Kidney epithelial cell (primary cell): ENCODE measurements around the gene PJA2. TPM values are rescaled to one million over a fixed set of nuclear protein-coding genes. Genes with fewer than 3 reads are reported as not detected.

Experiments used
- DNase-seq: peaks from one replicate; pipeline ENCODE4 v3.0.0-alpha.2; 2010; ENCODE audit warnings: low read depth
- H3K27me3 ChIP-seq: 2 replicates; pipeline ENCODE4 v1.6.0; 2011; ENCODE audit warnings: low read length; ENCODE audit not compliant: control insufficient read depth, insufficient read depth
- H3K36me3 ChIP-seq: 2 replicates; pipeline ENCODE4 v1.5.1; 2011; ENCODE audit warnings: low read length; ENCODE audit not compliant: control insufficient read depth, insufficient read depth
- H3K4me3 ChIP-seq: 2 replicates; pipeline ENCODE4 v1.5.1; 2011; ENCODE audit warnings: low read depth, mild to moderate bottlenecking, control low read depth, low read length
- CTCF ChIP-seq: IDR thresholded peaks from 2 replicates; pipeline ENCODE4 v1.5.1; 2011; ENCODE audit warnings: mild to moderate bottlenecking, moderate library complexity, low read length, control low read depth, inconsistent platforms; ENCODE audit not compliant: insufficient read depth, poor library complexity, severe bottlenecking
- total RNA-seq: library from RNA; depleted of rRNA; stranded (reverse); fragments of >200 nt; gene quantifications from 2 replicates; pipeline ENCODE4 v1.2.3, GENCODE V29; 2015

Gene PJA2
- total RNA-seq, 1 donor from 2014 or later, result 69.9 TPM

- no peaks in the 10 kb centered on the region for H3K36me3 ChIP-seq
- TF ChIP-seq CTCF, result no peak
- no peak for DNase-seq
- H3K4me3 ChIP-seq, result no peak overlapping the region
- no peaks in the 10 kb centered on the region for H3K27me3 ChIP-seq
Observed at GRCh38 chr5:109316634-109317033, 93.1 kb downstream of the PJA2 start.

- no peak overlapping the region for H3K4me3 ChIP-seq
- H3K27me3 ChIP-seq, result no peaks in the 10 kb centered on the region
- TF ChIP-seq CTCF, result no peak
- H3K36me3 ChIP-seq, result no peaks in the 10 kb centered on the region
- DNase-seq, result no peak
Observed at GRCh38 chr5:109315245-109315644, 94.5 kb downstream of the PJA2 start.

GRCh38 chr5:109313127-109313526, 96.6 kb downstream of the PJA2 start:
- Histone ChIP-seq H3K27me3 (no peaks in the 10 kb centered on the region), H3K36me3 (no peaks in the 10 kb centered on the region), H3K4me3 (no peak overlapping the region)
- no peak for TF ChIP-seq CTCF
- no peak for DNase-seq

GRCh38 chr5:109312695-109313094, 97.1 kb downstream of the PJA2 start:
- no peak for TF ChIP-seq CTCF
- H3K27me3 ChIP-seq, result no peaks in the 10 kb centered on the region
- no peak for DNase-seq
- no peaks in the 10 kb centered on the region for H3K36me3 ChIP-seq
- H3K4me3 ChIP-seq, result no peak overlapping the region

GRCh38 chr5:109310315-109310714, 99.5 kb downstream of the PJA2 start:
- Histone ChIP-seq H3K27me3 (no peaks in the 10 kb centered on the region), H3K36me3 (no peaks in the 10 kb centered on the region), H3K4me3 (no peak overlapping the region)
- no peak for TF ChIP-seq CTCF
- DNase-seq, result no peak

- no peak overlapping the region for H3K4me3 ChIP-seq
- no peak for TF ChIP-seq CTCF
- H3K27me3 ChIP-seq, result no peaks in the 10 kb centered on the region
- DNase-seq, result no peak
- H3K36me3 ChIP-seq, result no peaks in the 10 kb centered on the region
Observed at GRCh38 chr5:109309326-109310063, 100.3 kb downstream of the PJA2 start.
